Measurements from ENCODE around the gene TMEM120B. TPM values are rescaled to one million over a fixed set of nuclear protein-coding genes. Genes with fewer than 3 reads are reported as not detected.
"Not testable (repeated sequence)": the region's sequence is repeated elsewhere in the genome, so short reads cannot be mapped to it uniquely, and the experiment has no call there.

TMEM120B gene
- total RNA-seq, 5 donors from 2014 or later (not counting 1 experiment from before 2014, with no cell fraction given): 7.9 to 11.1 (median 10.3) TPM

DNA sequence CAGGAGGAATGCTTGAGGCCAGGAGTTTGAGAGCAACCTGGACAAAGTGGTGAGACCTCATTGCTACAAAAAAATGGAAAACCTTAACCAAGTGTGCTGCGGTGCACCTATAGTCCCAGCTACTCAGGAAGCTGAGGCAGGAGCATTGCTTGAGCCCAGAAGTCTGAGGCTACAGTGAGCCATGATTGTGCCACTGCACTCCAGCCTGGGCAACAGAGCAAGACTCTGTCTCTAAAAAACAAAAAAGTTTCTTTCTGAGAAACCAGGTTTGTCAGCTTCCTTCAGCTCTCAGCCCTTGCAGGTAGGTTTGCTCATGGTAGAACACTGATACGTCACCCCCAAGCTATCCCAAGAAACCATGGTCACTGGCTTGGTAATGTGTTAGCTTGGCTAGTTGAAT is 23.1 kb upstream of the TMEM120B start:
- H3K36me3 Mint-ChIP-seq: no peaks in the 10 kb centered on the region
- peak overlapping the region in 1 of 2 donors; percentile 28 for H3K27ac Mint-ChIP-seq
- Histone ChIP-seq H3K27ac (ENCODE audit: low read length) (no peak overlapping the region), H3K36me3 (ENCODE audit: control insufficient read depth in 2 of 2, extremely low read depth in 1 of 2, insufficient read depth in 1 of 2, low read length in 1 of 2) (no peaks in the 10 kb centered on the region), H3K4me3 (ENCODE audit: control insufficient read depth in 1 of 2, extremely low read depth in 1 of 2, low read length in 1 of 2) (no peak overlapping the region), H3K9me3 (no peaks in the 10 kb centered on the region), H3K4me1 (ENCODE audit: control insufficient read depth in 1 of 2, extremely low read depth in 1 of 2, insufficient read depth in 2 of 2, low read length in 2 of 2) (peaks cover 4 to 16% of the 10 kb centered on the region in 2 experiments), H3K27me3 (replicated peaks in 1 of 2; ENCODE audit: control insufficient read depth in 2 of 2, extremely low read depth in 1 of 2, insufficient read depth in 2 of 2, low read length in 1 of 2) (peaks cover 0 to 2% of the 10 kb centered on the region in 2 experiments)
- peaks cover 7 to 12% (median 9%) of the 10 kb centered on the region in 3 donors for H3K4me1 Mint-ChIP-seq
- no peak overlapping the region for H3K4me3 Mint-ChIP-seq
- no peaks in the 10 kb centered on the region for H3K9me3 Mint-ChIP-seq
- ChIA-PET POLR2A (no interaction called here), CTCF (interaction anchor here in 1 of 2 donors (1.2 kb wide), 1 partner anchor 122 kb away, joined by 3 read pairs; no protein-coding TSS in a partner anchor)
- DNase-seq (no peak), ATAC-seq (replicated peaks in 1 of 4) (no peak)
- no peaks in the 10 kb centered on the region for H3K27me3 Mint-ChIP-seq
- WGBS (ENCODE audit: insufficient coverage): 100% methylated on average over 1 of the region's 2 CpGs

DNA sequence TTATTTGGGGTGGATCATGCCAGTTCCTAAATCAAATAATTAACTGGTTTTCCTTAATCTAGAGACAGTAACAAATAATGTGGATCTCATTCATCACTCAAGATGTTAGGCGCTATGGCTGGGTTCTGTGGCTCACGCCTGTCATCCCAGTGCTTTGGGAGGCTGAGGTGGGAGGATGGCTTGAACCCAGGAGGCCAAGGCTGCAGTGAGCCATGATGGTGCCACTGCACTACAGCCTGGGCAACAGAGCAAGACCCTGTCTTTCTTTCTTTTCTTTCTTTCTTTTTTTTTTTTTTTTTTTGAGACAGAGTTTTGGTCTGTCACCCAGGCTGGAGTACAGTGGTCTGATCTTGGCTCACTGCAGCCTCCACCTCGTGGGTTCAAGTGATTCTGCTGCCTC is 19.8 kb upstream of the TMEM120B start:
- H3K27ac Mint-ChIP-seq; H3K4me1 Mint-ChIP-seq; H3K9me3 Mint-ChIP-seq; ATAC-seq (replicated peaks in 1 of 4); H3K4me3 ChIP-seq (ENCODE audit: control insufficient read depth in 1 of 2, extremely low read depth in 1 of 2, low read length in 1 of 2); DNase-seq; H3K27me3 ChIP-seq (replicated peaks in 1 of 2; ENCODE audit: control insufficient read depth in 2 of 2, extremely low read depth in 1 of 2, insufficient read depth in 2 of 2, low read length in 1 of 2); H3K27me3 Mint-ChIP-seq; H3K36me3 ChIP-seq (ENCODE audit: control insufficient read depth in 2 of 2, extremely low read depth in 1 of 2, insufficient read depth in 1 of 2, low read length in 1 of 2); POLR2A ChIA-PET; H3K9me3 ChIP-seq; H3K27ac ChIP-seq (ENCODE audit: low read length); H3K4me3 Mint-ChIP-seq; H3K4me1 ChIP-seq (ENCODE audit: control insufficient read depth in 1 of 2, extremely low read depth in 1 of 2, insufficient read depth in 2 of 2, low read length in 2 of 2); H3K36me3 Mint-ChIP-seq: not testable (repeated sequence)
- WGBS (ENCODE audit: insufficient coverage): 87% methylated on average over 3 of the region's 3 CpGs
- CTCF ChIA-PET: interaction anchor here in 1 of 2 donors (0.5 kb wide), 1 partner anchor 84 kb away, joined by 3 read pairs; no protein-coding TSS in a partner anchor

DNA sequence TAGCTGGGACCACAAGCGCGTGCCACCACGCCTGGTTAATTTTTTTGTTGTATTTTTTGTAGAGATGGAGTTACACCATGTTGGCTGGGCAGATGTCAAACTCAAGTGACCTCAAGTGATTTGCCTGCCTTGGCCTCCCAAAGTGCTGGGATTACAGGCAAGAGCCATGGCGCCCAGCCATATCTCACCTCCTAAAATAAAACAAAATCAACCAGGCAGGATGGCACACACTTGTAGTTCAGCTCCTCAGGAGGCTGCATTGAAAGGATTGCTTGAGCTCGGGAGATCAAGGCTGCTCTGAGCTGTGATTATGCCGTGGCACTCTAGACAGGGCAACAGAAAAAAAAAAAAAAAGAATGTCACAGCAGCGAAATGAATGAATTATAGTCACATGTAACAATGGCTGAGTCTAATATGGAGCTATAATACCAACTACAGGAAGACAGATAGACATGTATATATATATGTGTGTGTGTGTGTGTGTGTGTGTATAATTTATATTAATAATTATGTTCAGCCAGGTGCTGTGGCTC is 19.3 kb upstream of the TMEM120B start:
- 83% methylated on average over 1 of the region's 7 CpGs for WGBS (ENCODE audit: insufficient coverage)
- POLR2A ChIA-PET: interaction anchor here in 1 of 2 donors (0.6 kb wide), 1 partner anchor 71 kb away, joined by 3 read pairs; no protein-coding TSS in a partner anchor

DNA sequence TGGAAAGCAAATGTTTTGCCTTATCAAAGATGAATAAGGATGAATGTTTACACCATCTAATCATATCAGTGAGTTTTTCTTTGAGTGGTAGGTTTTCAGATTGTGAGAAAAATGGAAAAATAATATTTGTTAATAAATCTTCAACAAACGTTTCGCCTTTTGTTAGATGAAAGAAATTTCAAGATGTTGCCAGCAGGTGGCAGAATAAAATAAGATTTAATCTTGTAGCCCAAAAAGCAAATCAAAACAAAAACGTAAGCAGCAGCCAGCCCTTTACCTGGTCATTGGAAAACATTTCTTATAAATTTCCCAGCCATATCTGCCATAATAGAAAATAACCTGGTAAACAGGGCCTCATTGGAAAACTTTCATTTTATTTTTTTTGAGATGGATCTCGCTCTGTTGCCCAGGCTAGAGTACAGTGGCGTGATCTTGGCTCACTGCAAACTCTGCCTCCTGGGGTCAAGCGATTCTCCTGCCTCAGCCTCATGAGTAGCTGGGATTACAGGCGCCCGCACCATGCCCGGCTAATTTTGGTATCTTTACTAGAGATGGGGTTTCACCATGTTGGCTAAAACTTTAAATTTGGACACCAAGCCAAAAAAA is 15.4 kb upstream of the TMEM120B start:
- no peaks in the 10 kb centered on the region for H3K9me3 Mint-ChIP-seq
- no peak overlapping the region for H3K27ac ChIP-seq (ENCODE audit: low read length)
- H3K9me3 ChIP-seq: no peaks in the 10 kb centered on the region
- peak in 7 of 35 experiments; percentile 14 to 77 (median 38) for DNase-seq
- ChIA-PET POLR2A (interaction anchor here in 1 of 2 donors (0.7 kb wide), 2 partner anchors 78 to 94 kb away, joined by 6 to 8 read pairs; no protein-coding TSS in a partner anchor), CTCF (interaction anchor here (0.6 to 1.0 kb wide), 5 partner anchors 14 to 290 kb away, joined by 3 to 5 read pairs (median 3); partner anchors contain the start of gene RHOF (in 1 of the 2))
- H3K27me3 ChIP-seq (replicated peaks in 1 of 2; ENCODE audit: control insufficient read depth in 2 of 2, extremely low read depth in 1 of 2, insufficient read depth in 2 of 2, low read length in 1 of 2): peaks cover 0 to 2% of the 10 kb centered on the region in 2 experiments
- no peak overlapping the region for H3K27ac Mint-ChIP-seq
- H3K4me3 Mint-ChIP-seq: no peak overlapping the region
- no peaks in the 10 kb centered on the region for H3K27me3 Mint-ChIP-seq
- H3K4me1 ChIP-seq (ENCODE audit: control insufficient read depth in 1 of 2, extremely low read depth in 1 of 2, insufficient read depth in 2 of 2, low read length in 2 of 2): peaks cover 0 to 5% of the 10 kb centered on the region in 2 experiments
- 52% methylated on average over 3 of the region's 9 CpGs for WGBS (ENCODE audit: insufficient coverage)
- no peaks in the 10 kb centered on the region for H3K36me3 ChIP-seq (ENCODE audit: control insufficient read depth in 2 of 2, extremely low read depth in 1 of 2, insufficient read depth in 1 of 2, low read length in 1 of 2)
- H3K36me3 Mint-ChIP-seq: no peaks in the 10 kb centered on the region
- H3K4me3 ChIP-seq (ENCODE audit: control insufficient read depth in 1 of 2, extremely low read depth in 1 of 2, low read length in 1 of 2): no peak overlapping the region
- peaks cover 0 to 5% (median 2%) of the 10 kb centered on the region in 3 donors for H3K4me1 Mint-ChIP-seq
- ATAC-seq (replicated peaks in 1 of 4): peak; percentile 36 to 58 (median 42)

More for the DNA sequence above, 19.3 kb upstream of the TMEM120B start:
- Mint-ChIP-seq H3K27ac (no peak overlapping the region), H3K9me3 (no peaks in the 10 kb centered on the region), H3K36me3 (no peaks in the 10 kb centered on the region), H3K4me1 (peaks cover 0 to 5% (median 2%) of the 10 kb centered on the region in 3 donors), H3K4me3 (no peak overlapping the region), H3K27me3 (no peaks in the 10 kb centered on the region)
- DNase-seq: no peak
- CTCF ChIA-PET: interaction anchor here in 1 of 2 donors (0.5 to 0.9 kb wide), 4 partner anchors 17 to 101 kb away, joined by 3 to 5 read pairs (median 4); partner anchors contain the start of gene RHOF
- H3K27ac ChIP-seq (ENCODE audit: low read length): no peak overlapping the region
- H3K36me3 ChIP-seq (ENCODE audit: control insufficient read depth in 2 of 2, extremely low read depth in 1 of 2, insufficient read depth in 1 of 2, low read length in 1 of 2): no peaks in the 10 kb centered on the region
- H3K9me3 ChIP-seq: no peaks in the 10 kb centered on the region
- H3K27me3 ChIP-seq (replicated peaks in 1 of 2; ENCODE audit: control insufficient read depth in 2 of 2, extremely low read depth in 1 of 2, insufficient read depth in 2 of 2, low read length in 1 of 2): peaks cover 0 to 2% of the 10 kb centered on the region in 2 experiments
- no peak for ATAC-seq (replicated peaks in 1 of 4)
- H3K4me3 ChIP-seq (ENCODE audit: control insufficient read depth in 1 of 2, extremely low read depth in 1 of 2, low read length in 1 of 2): no peak overlapping the region
- peaks cover 0 to 5% of the 10 kb centered on the region in 2 experiments for H3K4me1 ChIP-seq (ENCODE audit: control insufficient read depth in 1 of 2, extremely low read depth in 1 of 2, insufficient read depth in 2 of 2, low read length in 2 of 2)

DNA sequence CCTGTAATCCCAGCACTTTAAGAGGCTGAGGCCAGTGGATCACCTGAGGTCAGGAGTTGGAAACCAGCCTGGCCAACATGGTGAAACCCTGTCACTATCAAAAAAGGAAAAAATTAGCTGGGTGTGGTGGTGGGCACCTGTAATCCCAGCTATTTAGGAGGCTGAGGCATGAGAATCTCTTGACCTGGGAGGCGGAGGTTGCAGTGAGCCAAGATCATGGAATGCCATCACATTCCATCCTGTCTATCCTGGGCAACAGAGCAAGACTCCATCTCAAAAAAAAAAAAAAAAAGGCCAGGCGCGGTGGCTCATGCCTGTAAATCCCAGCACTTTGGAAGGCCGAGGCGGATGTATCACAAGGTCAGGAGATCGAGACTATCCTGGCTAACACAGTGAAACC is 14.7 kb upstream of the TMEM120B start:
- POLR2A ChIA-PET: interaction anchor here (0.7 to 0.8 kb wide), 3 partner anchors 78 to 93 kb away, joined by 3 to 8 read pairs (median 6); no protein-coding TSS in a partner anchor
- not testable (repeated sequence) for H3K4me1 ChIP-seq (ENCODE audit: control insufficient read depth in 1 of 2, extremely low read depth in 1 of 2, insufficient read depth in 2 of 2, low read length in 2 of 2); DNase-seq; H3K36me3 Mint-ChIP-seq; H3K27ac ChIP-seq (ENCODE audit: low read length); ATAC-seq (replicated peaks in 1 of 4); H3K36me3 ChIP-seq (ENCODE audit: control insufficient read depth in 2 of 2, extremely low read depth in 1 of 2, insufficient read depth in 1 of 2, low read length in 1 of 2); H3K9me3 Mint-ChIP-seq; H3K9me3 ChIP-seq; H3K4me3 Mint-ChIP-seq; H3K27me3 ChIP-seq (replicated peaks in 1 of 2; ENCODE audit: control insufficient read depth in 2 of 2, extremely low read depth in 1 of 2, insufficient read depth in 2 of 2, low read length in 1 of 2); H3K4me3 ChIP-seq (ENCODE audit: control insufficient read depth in 1 of 2, extremely low read depth in 1 of 2, low read length in 1 of 2); H3K4me1 Mint-ChIP-seq; H3K27me3 Mint-ChIP-seq; H3K27ac Mint-ChIP-seq
- 93% methylated on average over 3 of the region's 6 CpGs for WGBS (ENCODE audit: insufficient coverage)
- CTCF ChIA-PET: interaction anchor here (0.6 to 1.0 kb wide), 11 partner anchors 13 to 289 kb away, joined by 3 to 6 read pairs (median 4); partner anchors contain the start of gene RHOF (in 1 of the 2)

DNA sequence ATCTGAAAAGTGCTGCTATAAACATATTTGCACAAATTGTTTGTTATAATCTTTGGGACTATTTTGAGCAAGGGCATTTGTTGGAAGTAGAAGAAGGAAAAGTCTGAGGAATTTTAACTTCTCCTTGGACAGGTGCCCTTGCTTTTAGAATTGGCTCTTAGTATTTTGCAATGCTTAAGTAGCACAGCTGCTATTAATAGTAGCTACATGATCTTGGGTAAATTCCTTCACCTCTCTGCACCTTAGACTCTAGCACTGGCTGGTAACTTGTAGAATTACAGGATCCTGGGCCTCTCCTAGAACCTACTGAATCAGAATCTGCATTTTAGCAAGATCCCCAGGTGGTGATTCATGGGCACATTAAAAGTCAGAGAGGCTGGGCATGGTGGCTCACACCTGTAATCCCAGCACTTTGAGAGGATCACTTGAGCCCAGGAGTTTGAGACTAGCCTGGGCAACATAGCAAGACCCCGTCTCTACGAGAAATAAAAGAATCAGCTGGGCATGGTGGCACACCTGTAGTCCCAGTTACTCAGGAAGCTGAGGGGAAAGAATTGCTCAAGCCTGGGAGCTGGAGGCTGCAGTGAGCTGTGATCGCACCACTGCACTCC is 10.8 kb upstream of the TMEM120B start:
- Mint-ChIP-seq H3K9me3 (no peaks in the 10 kb centered on the region), H3K4me3 (no peak overlapping the region), H3K27ac (no peak overlapping the region), H3K27me3 (peaks cover 0 to 4% of the 10 kb centered on the region in 2 donors), H3K36me3 (peaks cover 3% of the 10 kb centered on the region), H3K4me1 (peaks cover 0 to 5% (median 2%) of the 10 kb centered on the region in 3 donors)
- peaks cover 0 to 5% of the 10 kb centered on the region in 2 experiments for H3K4me1 ChIP-seq (ENCODE audit: control insufficient read depth in 1 of 2, extremely low read depth in 1 of 2, insufficient read depth in 2 of 2, low read length in 2 of 2)
- WGBS (ENCODE audit: insufficient coverage): 88% methylated on average over 2 of the region's 3 CpGs
- POLR2A ChIA-PET: no interaction called here
- DNase-seq (no peak), ATAC-seq (replicated peaks in 1 of 4) (no peak)
- no peaks in the 10 kb centered on the region for H3K36me3 ChIP-seq (ENCODE audit: control insufficient read depth in 2 of 2, extremely low read depth in 1 of 2, insufficient read depth in 1 of 2, low read length in 1 of 2)
- H3K4me3 ChIP-seq (ENCODE audit: control insufficient read depth in 1 of 2, extremely low read depth in 1 of 2, low read length in 1 of 2): no peak overlapping the region
- no peaks in the 10 kb centered on the region for H3K9me3 ChIP-seq
- peaks cover 0 to 12% of the 10 kb centered on the region in 2 experiments for H3K27me3 ChIP-seq (replicated peaks in 1 of 2; ENCODE audit: control insufficient read depth in 2 of 2, extremely low read depth in 1 of 2, insufficient read depth in 2 of 2, low read length in 1 of 2)
- CTCF ChIA-PET: interaction anchor here (0.6 to 1.6 kb wide), 3 partner anchors 10 to 92 kb away, joined by 3 read pairs; partner anchors contain the start of genes RHOF (in 1 of the 2) and TMEM120B (in 1 of the 2)
- no peak overlapping the region for H3K27ac ChIP-seq (ENCODE audit: low read length)
